GM23338 (cell line): ENCODE measurements around the gene ARHGAP42. TPM values are rescaled to one million over a fixed set of nuclear protein-coding genes. Genes with fewer than 3 reads are reported as not detected.

Source experiments
- ATAC-seq: fragments of 200-7000 bp; cut with Tn5 transposase; 3 replicates; pipeline ENCODE4 v1.9.1; 2020
- DNase-seq: peaks from one replicate; pipeline ENCODE4 v3.0.0-alpha.2; 2015; ENCODE audit warnings: low spot score
- H2AFZ ChIP-seq: fragments of 200-600 bp; sonication (generic); 2 replicates; pipeline ENCODE4 v1.8.0; 2016; ENCODE audit warnings: antibody characterized with exemption, mild to moderate bottlenecking, moderate library complexity
- H3F3A ChIP-seq: fragments of 200-600 bp; sonication (generic); replicated peaks from 2 replicates; pipeline ENCODE4 v1.8.0; 2017; ENCODE audit warnings: antibody characterized with exemption, mixed run types, low read depth
- H3K27ac ChIP-seq: fragments of 200-600 bp; sonication (generic); 2 replicates; pipeline ENCODE4 v1.6.1; 2016; ENCODE audit warnings: low read depth
- H3K27me3 ChIP-seq: fragments of 200-600 bp; sonication (generic); 2 replicates; pipeline ENCODE4 v1.8.0; 2016; ENCODE audit warnings: mild to moderate bottlenecking, mixed run types, moderate library complexity; ENCODE audit not compliant: insufficient read depth
- H3K36me3 ChIP-seq: fragments of 200-600 bp; sonication (generic); 2 replicates; pipeline ENCODE4 v1.8.0; 2016; ENCODE audit warnings: mild to moderate bottlenecking; ENCODE audit not compliant: insufficient read depth
- H3K4me1 ChIP-seq: fragments of 200-600 bp; sonication (generic); 2 replicates; pipeline ENCODE4 v1.8.0; 2016; ENCODE audit warnings: mild to moderate bottlenecking, moderate library complexity; ENCODE audit not compliant: insufficient read depth
- H3K4me2 ChIP-seq: fragments of 200-600 bp; sonication (generic); 2 replicates; pipeline ENCODE4 v1.7.1; 2017; ENCODE audit warnings: mixed run types
- H3K4me3 ChIP-seq: fragments of 200-600 bp; sonication (generic); 2 replicates; pipeline ENCODE4 v1.6.1; 2016; ENCODE audit warnings: mixed run types
- H3K79me2 ChIP-seq: fragments of 200-600 bp; sonication (generic); replicated peaks from 2 replicates; pipeline ENCODE4 v1.8.0; 2017; ENCODE audit warnings: mild to moderate bottlenecking; ENCODE audit not compliant: insufficient read depth
- H3K9me2 ChIP-seq: fragments of 200-600 bp; sonication (generic); 2 replicates; pipeline ENCODE4 v1.8.0; 2017; ENCODE audit not compliant: insufficient read depth
- H4K20me1 ChIP-seq: fragments of 200-600 bp; sonication (generic); replicated peaks from 2 replicates; pipeline ENCODE4 v1.8.0; 2017; ENCODE audit warnings: mild to moderate bottlenecking; ENCODE audit not compliant: insufficient read depth
- H3K27ac Mint-ChIP-seq: 2 replicates; pipeline ENCODE4 v1.8.0; 2020; ENCODE audit warnings: inconsistent platforms, mild to moderate bottlenecking, moderate library complexity, mixed read lengths
- H3K27me3 Mint-ChIP-seq: 3 replicates; pipeline ENCODE4 v1.8.0; 2022; ENCODE audit warnings: low read depth, mild to moderate bottlenecking, moderate library complexity, mixed read lengths, inconsistent platforms; ENCODE audit not compliant: insufficient read depth, poor library complexity
- H3K36me3 Mint-ChIP-seq: 3 replicates; pipeline ENCODE4 v1.8.0; 2021; ENCODE audit warnings: low read depth, mild to moderate bottlenecking, inconsistent platforms, moderate library complexity, mixed read lengths
- H3K4me1 Mint-ChIP-seq: 3 replicates; pipeline ENCODE4 v1.8.0; 2020; ENCODE audit warnings: mild to moderate bottlenecking, inconsistent platforms, mixed read lengths
- H3K4me3 Mint-ChIP-seq: 3 replicates; pipeline ENCODE4 v1.8.0; 2021; ENCODE audit warnings: moderate library complexity, mild to moderate bottlenecking, inconsistent platforms, mixed read lengths
- H3K9me3 Mint-ChIP-seq: 3 replicates; pipeline ENCODE4 v1.8.0; 2020; ENCODE audit warnings: moderate library complexity, mild to moderate bottlenecking, inconsistent platforms, mixed read lengths
- CREB1 ChIP-seq: fragments of 250-450 bp; sonication (Bioruptor Pico); IDR thresholded peaks from 2 replicates; pipeline ENCODE4 v1.5.0; 2020; ENCODE audit warnings: low read depth, mild to moderate bottlenecking, moderate library complexity
- CTCF ChIP-seq, 2 experiments: fragments of 200-600 bp in 1 of 2; sonication (generic) in 1 of 2; conservative IDR thresholded peaks; 2 replicates each; pipeline versions ENCODE4 v1.5.1 to v1.6.1; 2016 to 2017; ENCODE audit warnings: antibody characterized with exemption in 2 of 2, low read depth in 2 of 2, mild to moderate bottlenecking in 2 of 2, moderate library complexity in 1 of 2
- ETS1 ChIP-seq: IDR thresholded peaks from 2 replicates; pipeline ENCODE4 v1.6.1; 2016; ENCODE audit warnings: antibody characterized with exemption
- EZH2 ChIP-seq: fragments of 200-600 bp; sonication (generic); IDR thresholded peaks from one replicate; pipeline ENCODE4 v1.8.0; 2017; ENCODE audit warnings: antibody characterized with exemption, mild to moderate bottlenecking, low read depth; ENCODE audit not compliant: unreplicated experiment
- EZH2phosphoT487 ChIP-seq: fragments of 200-600 bp; sonication (generic); IDR thresholded peaks from one replicate; pipeline ENCODE4 v1.8.1; 2018; ENCODE audit warnings: antibody characterized with exemption; ENCODE audit not compliant: unreplicated experiment
- JUNB ChIP-seq: IDR thresholded peaks from one replicate; pipeline ENCODE4 v1.6.1; 2016; ENCODE audit warnings: antibody characterized with exemption; ENCODE audit not compliant: unreplicated experiment
- NANOG ChIP-seq: IDR thresholded peaks from 2 replicates; pipeline ENCODE4 v1.6.1; 2016; ENCODE audit warnings: antibody characterized with exemption, borderline replicate concordance
- POLR2AphosphoS5 ChIP-seq: IDR thresholded peaks from 2 replicates; pipeline ENCODE4 v1.6.1; 2016; ENCODE audit warnings: antibody characterized with exemption, low read depth
- REST ChIP-seq: IDR thresholded peaks from one replicate; pipeline ENCODE4 v1.6.1; 2018; ENCODE audit warnings: antibody characterized with exemption; ENCODE audit not compliant: unreplicated experiment
- STAT1 ChIP-seq: IDR thresholded peaks from one replicate; pipeline ENCODE4 v1.6.1; 2016; ENCODE audit warnings: antibody characterized with exemption; ENCODE audit not compliant: unreplicated experiment
- ZNF114 ChIP-seq: fragments of 250-450 bp; sonication (Bioruptor Pico); IDR thresholded peaks from 2 replicates; pipeline ENCODE4 v1.5.0; 2020; ENCODE audit warnings: mild to moderate bottlenecking, moderate library complexity
- ZNF331 ChIP-seq: fragments of 250-450 bp; sonication (Bioruptor Pico); IDR thresholded peaks from 2 replicates; pipeline ENCODE4 v1.5.0; 2020; ENCODE audit warnings: low read depth, mild to moderate bottlenecking, moderate library complexity
- polyA plus RNA-seq: library from polyadenylated mRNA; unstranded; fragments of >200 nt; fragmentation: Nextera tagmentation; extraction: Ambion mirVana; gene quantifications from 2 replicates; pipeline ENCODE4 v1.2.1, GENCODE V29; 2016
- total RNA-seq: library from RNA; depleted of rRNA; stranded (reverse); fragments of >200 nt; shearing (Covaris generic); gene quantifications from 2 replicates; pipeline ENCODE4 v1.2.3, GENCODE V29; 2014

The ARHGAP42 gene
- total and polyA plus RNA-seq, 2 experiments from 2014 or later, result 23.7 to 35.7 TPM

- TF ChIP-seq CTCF (conservative IDR thresholded peaks at IDR 0.05; ENCODE audit: low read depth in 2 of 2) (no peak), EZH2 (no peak), EZH2phosphoT487 (no peak), ZNF331 (CRISPR knock-in tag) (no peak), CREB1 (no peak)
Observed at GRCh38 chr11:100753571-100753970, 66.5 kb downstream of the ARHGAP42 start (continued).

- H3K4me3 ChIP-seq, result no peak overlapping the region
- Mint-ChIP-seq H3K4me1 (peaks cover 42% of the 10 kb centered on the region), H3K9me3 (no peaks in the 10 kb centered on the region; the same call in 1 of the 3 replicates), H3K27ac (no peak overlapping the region), H3K36me3 (peaks cover 4% of the 10 kb centered on the region; the same call in 2 of the 3 replicates), H3K4me3 (no peak overlapping the region), H3K27me3 (no peaks in the 10 kb centered on the region)
- no peaks in the 10 kb centered on the region for H3K27me3 ChIP-seq
- no peak overlapping the region for H2AFZ ChIP-seq
- H3K27ac ChIP-seq, result no peak overlapping the region
- H3K79me2 ChIP-seq, result peaks cover 55% of the 10 kb centered on the region
- no peaks in the 10 kb centered on the region for H3K36me3 ChIP-seq
- H4K20me1 ChIP-seq, result no peaks in the 10 kb centered on the region
- peaks cover 42% of the 10 kb centered on the region for H3K4me1 ChIP-seq
- ATAC-seq (no peak), DNase-seq (no peak)
- TF ChIP-seq EZH2 (no peak), JUNB (no peak), ZNF114 (CRISPR knock-in tag) (no peak), ETS1 (no peak), POLR2AphosphoS5 (no peak)
- no peaks in the 10 kb centered on the region for H3K9me2 ChIP-seq
- H3K4me2 ChIP-seq, result no peak overlapping the region
- peaks cover 5% of the 10 kb centered on the region; the same call in 1 of the 2 replicates for H3F3A ChIP-seq
Observed at GRCh38 chr11:100756559-100756958, 69.5 kb downstream of the ARHGAP42 start.

- Histone ChIP-seq H3K36me3 (no peaks in the 10 kb centered on the region), H3F3A (peaks cover 3% of the 10 kb centered on the region; the same call in 1 of the 2 replicates), H2AFZ (no peak overlapping the region), H3K79me2 (peaks cover 47% of the 10 kb centered on the region), H3K4me2 (no peak overlapping the region), H3K27ac (no peak overlapping the region), H4K20me1 (no peaks in the 10 kb centered on the region), H3K4me1 (peaks cover 39% of the 10 kb centered on the region), H3K4me3 (no peak overlapping the region), H3K27me3 (no peaks in the 10 kb centered on the region), H3K9me2 (no peaks in the 10 kb centered on the region)
- peaks cover 38% of the 10 kb centered on the region for H3K4me1 Mint-ChIP-seq
- no peak for ATAC-seq
- no peaks in the 10 kb centered on the region for H3K36me3 Mint-ChIP-seq
- DNase-seq, result no peak
- no peaks in the 10 kb centered on the region for H3K27me3 Mint-ChIP-seq
- no peaks in the 10 kb centered on the region; the same call in 1 of the 3 replicates for H3K9me3 Mint-ChIP-seq
- H3K4me3 Mint-ChIP-seq, result no peak overlapping the region
- no peak overlapping the region for H3K27ac Mint-ChIP-seq
- TF ChIP-seq EZH2 (no peak), ZNF114 (CRISPR knock-in tag) (no peak), POLR2AphosphoS5 (no peak), ZNF331 (CRISPR knock-in tag) (no peak), STAT1 (no peak), REST (no peak), NANOG (no peak), CREB1 (no peak), JUNB (no peak)
Observed at GRCh38 chr11:100757646-100758045, 70.6 kb downstream of the ARHGAP42 start.
